IPS DF 4.7 (cell line): ENCODE results near the gene POLK.
"Not testable (repeated sequence)": the region's sequence is repeated elsewhere in the genome, so short reads cannot be mapped to it uniquely, and the experiment has no call there.

ENCODE experiments used
- DNase-seq: peaks from one replicate; pipeline ENCODE4 v3.0.0-alpha.2; 2013; ENCODE audit warnings: low spot score; ENCODE audit errors: extremely low read depth

POLK gene

DNA sequence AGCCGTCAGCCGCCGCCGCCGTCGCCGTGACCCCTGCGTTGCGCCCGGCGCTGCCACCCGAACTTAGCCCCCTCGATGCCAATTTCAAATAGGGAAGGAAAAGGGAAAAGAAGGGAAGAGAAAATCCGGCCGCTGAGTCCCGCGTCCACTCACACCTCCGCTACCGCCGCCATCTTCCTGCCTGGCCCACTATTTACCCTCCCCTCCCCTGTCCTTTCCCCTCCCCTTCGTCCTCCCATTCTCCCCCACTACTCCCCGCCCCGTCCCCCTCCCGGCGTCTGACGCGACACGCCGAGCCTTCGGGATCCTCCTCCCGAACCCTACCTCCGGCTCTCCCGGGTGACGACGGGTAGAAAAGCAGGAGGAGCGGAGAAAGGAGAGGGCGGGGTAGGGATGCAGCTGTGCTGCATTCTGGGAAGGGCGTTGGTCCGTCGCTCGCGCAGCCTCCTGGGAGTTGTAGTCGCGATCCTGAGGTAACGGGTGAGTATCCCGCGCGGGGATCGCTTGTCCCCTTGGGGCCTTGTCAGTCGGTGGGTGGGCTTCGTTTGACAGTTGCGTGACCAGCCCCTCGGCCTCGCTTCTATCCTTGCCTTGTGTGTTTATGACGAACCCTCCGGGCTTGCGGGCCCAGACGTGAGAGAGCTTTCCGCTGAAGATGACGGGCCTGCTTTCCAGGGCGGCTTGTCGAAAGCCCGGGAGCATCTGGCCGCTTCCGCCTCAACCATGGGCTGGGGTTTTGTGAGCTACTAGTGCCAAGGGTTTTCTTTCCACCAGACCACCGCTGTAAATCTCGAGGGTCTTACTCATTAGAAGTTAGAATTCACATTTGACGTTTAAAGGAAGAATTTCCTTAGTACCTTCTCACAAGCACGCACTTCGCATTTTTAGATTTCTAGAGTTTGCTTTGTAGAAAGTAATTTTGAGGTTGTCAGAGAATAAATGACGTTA lies at the start of gene POLK, which contains the start of gene CERT1:
Gene POLK (plus strand): TSS at position 457 of the 948 bp plus-strand sequence.
Gene CERT1 (minus strand): TSS at position 195 of the 948 bp plus-strand sequence. CDS start 422 bp downstream, outside the sequence.
- peak; percentile 95 for DNase-seq

DNA sequence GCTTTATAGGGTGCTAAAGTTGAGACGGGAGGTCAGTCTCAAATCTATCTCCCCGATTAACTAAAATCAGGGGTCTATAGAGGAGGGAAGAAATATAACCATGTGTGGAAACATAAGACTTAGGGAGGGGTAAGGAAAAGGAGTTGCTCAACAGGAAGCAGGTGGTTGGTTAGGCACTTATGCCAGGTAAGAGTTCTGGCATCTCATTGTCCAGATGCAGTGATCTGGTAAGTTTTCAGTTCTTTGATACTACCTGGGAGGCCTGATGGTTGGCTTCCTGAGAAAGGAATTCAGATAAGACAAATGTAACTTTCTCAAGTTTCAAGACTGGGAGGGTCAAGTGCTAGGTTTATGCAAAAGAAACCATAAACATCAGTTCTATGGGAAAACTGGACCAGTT lies 48.0 kb upstream of the POLK start:
- no peak for DNase-seq

DNA sequence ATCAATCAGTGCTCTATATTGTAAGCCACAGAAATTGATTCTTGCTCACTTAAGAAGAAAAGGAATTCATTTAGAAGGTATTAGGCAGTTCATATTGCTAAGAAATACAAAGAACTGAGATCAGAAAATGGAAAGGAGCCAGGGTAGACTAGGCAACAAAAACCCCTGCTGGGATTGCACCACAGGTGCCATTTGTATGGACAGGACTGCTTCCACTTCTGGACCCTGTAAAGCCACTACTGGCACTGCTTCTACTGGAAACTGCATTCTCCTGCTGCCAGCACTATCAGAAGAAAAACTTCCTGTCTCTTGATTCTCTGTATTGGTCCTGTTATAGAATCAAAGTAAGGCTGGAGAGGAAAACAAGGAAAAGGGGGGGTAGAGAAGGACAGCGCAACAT lies 46.2 kb upstream of the POLK start:
- DNase-seq, result no peak

DNA sequence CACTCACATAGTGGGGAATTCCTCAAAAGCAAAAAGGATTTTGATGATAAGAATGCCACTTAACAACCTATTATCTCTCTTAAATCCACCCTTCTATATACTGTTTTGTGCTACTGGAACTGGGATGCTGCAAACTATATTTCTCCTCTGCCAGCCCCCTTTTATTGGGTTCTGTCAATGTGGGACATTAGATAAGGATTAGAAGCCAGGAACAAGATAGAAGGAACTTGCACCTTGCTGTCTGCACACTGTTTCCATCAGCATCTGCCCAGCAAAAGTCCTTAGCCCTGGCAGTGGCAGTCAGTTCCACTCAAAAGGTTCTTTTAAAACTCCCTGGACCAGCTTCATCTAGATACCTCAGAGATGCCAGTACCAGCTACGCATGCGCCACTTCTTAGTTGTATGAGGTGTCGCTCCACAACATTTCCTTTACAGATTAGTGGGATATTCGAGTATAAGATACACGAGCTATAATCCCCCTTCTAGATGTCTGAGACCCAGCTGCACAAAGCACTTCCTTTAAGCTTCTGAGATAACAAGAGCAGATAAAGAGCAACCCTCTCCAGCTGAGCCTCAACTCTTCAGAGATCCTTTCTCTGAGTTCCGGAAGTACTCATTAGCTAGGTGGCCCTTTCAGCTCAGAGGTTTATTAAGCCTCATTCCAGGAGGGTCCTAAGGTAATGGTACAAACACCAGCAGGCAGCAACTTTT lies 45.5 kb upstream of the POLK start:
- no peak for DNase-seq

DNA sequence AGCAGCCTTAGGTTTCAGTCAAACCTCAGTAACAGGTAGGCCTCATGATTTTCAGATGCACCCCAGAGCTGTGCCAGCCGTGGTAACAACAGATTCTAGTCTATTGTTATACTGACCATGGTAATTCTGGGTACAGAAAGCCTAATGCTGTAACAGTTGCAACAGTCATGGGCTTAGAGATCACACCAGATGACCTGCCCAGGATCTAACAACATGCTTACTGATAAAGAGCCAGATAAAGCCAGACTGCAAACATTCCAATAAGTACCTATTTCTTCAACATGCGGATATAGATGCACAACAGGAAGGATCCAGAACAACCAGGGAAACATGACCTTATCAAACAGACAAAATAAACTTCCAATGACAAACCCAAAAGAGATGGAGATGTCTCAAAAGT lies 43.1 kb upstream of the POLK start:
- DNase-seq, result no peak

DNA sequence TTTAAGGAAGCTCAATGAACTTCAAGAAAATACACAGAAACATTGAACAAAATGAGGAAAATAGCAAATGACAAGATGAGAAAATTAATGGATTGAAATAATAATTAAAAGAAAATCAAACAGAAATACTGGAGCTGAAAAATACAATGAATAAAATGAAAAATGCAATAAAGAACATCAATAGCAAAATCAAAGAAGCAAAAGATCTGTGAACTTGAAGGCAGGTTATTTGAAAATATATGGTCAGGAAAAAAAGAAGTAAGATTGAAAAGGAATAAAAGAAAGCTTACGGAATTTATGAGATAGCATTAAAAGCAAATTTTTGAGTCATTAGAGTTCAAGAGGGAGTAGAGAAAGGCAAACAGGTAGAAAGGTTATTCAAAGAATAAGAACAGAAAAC lies 42.7 kb upstream of the POLK start:
- DNase-seq, result no peak

DNA sequence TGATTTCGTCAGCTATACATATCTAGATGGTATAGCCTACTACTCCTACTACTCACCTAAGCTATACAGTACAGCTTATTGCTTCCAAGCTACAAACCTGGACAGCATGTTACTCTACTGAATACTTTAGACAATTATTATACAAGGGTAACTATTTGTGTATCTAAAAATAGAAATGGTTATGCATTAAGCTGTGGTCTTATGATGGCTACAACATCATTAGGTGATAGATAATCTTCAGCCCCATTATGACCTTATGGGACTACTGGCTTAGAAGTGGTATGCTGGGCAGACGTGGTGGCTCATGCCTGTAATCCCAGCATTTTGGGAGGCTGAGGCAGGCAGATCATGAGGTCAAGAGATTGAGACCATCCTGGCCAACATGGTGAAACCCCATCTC lies 40.5 kb upstream of the POLK start:
- DNase-seq, result no peak

DNA sequence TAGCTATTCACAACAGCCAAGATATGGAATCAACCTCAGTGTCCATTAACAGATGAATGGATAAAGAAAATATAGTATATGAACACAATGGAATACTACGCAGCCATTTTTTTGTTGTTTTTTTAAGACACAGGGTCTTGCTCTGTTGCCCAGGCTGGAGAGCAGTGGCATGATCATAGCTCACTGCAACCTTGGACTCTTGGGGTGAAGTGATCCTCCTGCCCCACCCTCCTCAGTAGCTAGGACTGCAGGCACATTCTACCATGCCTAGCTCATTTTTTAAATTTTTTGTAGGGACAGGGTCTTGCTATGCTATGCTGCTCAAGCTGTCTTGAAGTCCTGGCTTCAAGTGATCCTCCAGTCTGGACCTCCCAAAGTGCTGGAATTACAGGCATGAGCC lies 38.7 kb upstream of the POLK start:
- no peak for DNase-seq

DNA sequence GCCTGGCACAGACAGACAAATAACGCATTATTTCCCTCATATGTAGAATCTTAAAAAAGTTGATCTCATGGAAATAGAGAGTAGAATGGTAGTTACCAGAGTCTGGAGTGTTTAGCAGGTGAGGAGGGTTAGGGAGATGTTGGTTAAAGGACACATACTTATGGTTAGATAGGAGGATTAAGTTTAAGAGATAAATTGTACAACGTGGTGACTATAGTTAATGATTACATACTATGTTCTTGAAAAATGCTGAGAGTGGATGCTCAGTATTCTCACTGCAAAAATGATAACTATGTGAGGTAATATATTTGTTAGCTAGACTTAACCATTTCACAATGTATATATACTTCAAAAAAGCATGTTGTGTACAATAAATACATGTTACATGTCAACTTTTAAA lies 38.2 kb upstream of the POLK start:
- no peak for DNase-seq

DNA sequence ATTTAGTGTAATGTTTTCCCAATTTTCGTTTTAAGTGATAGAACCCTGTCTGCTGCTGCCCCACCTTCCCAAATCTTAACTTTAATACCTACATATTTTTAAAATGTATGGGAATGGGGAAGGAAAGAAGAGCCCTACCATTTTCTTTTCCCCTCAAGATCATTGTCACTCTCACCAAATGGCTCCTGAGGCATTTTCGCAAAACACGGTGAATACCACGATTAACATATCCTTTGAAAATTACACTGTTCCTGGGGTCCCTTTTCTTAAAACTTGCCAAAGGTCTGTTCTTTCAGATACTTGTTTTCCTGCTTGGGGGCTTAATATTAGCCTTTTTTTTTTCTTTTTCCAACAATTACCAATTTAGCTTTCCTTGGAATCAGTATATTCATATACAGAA lies 36.3 kb upstream of the POLK start:
- no peak for DNase-seq

DNA sequence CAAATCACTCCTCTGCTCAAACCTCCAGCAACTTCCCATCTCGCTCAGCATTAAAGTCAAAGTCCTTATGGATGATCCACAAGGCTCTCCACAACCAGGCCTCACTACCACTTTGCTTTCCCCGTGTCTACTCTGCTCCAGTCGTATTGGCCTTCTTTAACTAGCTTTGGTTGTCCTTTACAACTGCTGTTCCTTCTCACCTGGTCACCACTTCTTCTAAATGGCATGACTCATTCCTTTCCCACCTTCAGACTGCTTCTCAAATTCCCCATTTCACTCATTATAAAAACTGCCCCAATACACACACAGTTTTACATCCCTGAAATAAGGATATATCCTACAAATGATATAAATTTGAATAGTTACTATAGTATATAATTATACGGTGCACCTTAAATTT lies 30.7 kb upstream of the POLK start:
- no peak for DNase-seq

DNA sequence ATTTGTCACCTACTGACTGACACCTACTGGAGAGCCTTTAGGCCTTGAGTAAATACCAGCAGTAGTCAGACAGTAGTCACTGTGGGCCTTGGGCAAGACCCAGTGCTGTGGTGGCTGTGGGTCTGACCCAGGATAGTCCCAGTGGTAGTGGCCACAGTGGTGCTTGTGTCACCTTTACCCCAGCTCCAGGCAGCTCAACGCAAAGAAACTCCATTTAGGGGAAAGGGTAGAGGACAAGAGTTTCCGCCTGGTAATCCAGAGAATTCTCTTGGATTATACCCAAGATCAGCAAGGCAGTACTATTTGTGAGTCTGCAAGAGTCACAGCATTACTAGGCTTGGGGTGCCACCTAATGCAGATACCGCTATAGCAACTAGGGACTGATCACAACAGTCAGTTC lies 29.2 kb upstream of the POLK start:
- DNase-seq, result no peak

DNA sequence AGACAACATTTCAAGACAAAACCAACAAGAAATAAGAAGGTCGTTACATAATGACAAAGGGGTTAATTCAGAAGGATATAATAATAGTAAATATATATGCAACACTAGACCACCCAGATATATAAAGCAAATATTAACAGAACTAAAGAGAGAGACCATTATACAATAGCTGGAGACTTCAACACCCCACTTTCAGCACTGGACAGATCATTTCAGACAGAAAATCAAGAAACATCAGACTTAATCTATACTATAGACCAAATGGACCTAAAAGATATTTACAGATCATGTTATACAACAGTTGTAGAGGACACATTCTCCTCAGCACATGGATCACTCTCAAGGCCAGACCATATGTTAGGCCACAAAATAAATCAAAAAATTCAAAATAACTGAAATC lies 27.1 kb upstream of the POLK start:
- DNase-seq, result no peak

DNA sequence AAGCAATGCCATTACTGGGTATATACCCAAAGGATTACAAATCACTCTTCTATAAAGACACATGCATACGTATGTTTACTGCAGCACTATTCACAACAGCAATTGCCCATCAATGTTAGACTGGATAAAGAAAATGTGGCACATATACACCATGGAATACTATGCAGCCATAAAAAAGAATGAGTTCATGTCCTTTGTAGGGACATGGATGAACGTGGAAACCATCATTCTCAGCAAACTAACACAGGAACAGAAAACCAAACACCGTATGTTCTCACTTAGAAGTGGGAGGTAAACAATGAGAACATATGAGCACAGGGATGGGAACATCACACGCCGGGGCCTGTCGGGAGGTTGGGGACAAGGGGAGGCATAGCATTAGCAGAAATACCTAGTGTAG lies 21.8 kb upstream of the POLK start:
- not testable (repeated sequence) for DNase-seq

DNA sequence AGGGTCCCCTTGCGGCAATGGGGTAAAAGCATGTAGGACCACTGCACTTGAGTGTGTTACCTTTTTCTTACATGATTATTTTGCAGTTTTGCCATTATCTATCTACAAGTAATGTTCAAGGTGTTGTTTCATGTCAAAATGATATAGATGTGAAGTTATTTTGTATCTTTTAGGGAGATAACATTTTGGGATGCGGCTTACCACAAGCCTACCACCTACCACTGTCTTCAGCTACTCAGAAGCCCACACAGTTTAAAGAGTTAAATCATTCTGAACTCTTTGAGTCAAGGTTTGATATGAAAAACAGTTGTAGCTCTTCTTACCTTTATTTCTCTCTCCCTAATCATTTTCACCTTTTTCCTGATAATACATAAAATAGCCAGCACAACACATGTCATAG lies 20.1 kb upstream of the POLK start:
- no peak for DNase-seq

DNA sequence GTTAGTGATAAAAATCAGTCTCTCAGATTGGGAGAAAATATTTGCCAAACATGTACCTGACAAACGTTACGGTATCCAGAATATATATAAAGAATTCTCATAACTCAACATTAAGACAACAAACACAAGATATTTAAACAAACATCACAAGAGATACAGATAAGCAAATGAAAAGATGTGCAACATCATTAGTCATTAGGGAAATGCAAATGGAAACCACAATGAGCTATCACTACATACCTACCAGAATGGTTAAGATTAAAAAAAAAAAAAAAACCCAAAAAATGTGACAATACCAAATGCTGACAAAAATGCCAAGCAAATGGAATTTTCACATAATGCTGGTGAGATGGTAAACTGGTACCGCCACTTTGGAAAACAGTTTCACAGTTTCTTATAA lies 15.7 kb upstream of the POLK start:
- no peak for DNase-seq

DNA sequence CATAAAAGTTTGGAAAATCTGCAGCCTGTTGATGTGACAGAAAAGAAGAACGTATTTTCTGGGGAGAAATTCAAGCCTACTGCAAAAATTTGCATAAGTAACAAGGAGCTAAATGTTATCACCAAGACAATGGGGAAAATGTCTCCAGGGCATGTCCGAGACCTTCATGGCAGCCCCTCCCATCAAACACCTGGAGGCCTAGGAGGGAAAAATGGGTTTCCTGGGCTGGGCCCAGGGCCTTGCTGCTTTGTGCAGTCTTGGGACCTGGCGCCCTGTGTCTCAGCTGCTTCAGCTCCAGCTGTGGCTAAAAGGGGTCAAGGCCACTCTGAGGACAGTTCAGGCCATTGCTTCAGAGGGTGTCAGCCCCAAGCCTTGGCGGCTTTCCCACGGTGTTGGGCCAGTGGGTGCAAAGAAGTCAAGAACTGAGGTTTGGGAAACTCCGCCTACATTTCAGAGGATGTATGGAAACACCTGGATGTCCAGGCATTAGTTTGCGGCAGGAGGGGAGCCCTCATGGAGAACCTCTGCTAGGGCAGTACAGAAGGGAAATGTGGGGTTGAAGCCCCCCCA lies 13.4 kb upstream of the POLK start:
- no peak for DNase-seq

DNA sequence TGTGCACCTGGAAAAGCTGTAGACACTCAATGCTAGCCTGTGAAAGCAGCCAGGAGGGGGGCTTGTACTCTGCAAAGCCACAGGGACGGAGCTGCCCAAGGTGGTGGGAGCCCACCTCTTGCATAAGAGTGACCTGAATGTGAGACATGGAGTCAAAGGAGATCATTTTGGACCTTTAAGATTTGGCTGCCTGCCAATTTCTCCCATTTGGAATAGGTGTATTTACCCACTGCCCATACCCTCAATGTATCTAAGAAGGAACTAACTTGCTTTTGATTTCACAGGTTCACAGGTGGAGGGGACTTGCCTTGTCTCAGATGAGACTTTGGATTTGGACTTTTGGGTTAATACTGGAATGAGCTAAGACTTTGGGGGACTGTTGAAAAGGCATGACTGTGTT lies 12.8 kb upstream of the POLK start:
- not testable (repeated sequence) for DNase-seq

DNA sequence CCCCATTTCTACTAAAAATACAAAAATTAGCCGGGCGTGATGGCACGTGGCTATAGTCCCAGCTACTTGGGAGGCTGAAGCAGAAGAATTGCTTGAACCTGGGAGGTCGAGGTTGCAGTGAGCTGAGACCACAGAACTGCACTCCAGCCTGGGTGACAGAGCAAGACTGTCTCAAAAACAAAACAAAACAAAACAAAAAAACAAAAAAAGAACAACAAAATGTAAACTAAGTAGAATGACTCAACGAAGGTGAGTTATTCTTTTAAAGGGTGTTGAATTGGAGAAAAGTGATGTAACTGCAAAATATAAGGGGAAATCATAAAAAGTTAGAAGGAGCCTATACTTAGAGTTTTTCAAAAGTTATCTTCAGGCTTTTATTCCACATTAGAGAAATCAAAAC lies 6.6 kb upstream of the POLK start:
- not testable (repeated sequence) for DNase-seq

DNA sequence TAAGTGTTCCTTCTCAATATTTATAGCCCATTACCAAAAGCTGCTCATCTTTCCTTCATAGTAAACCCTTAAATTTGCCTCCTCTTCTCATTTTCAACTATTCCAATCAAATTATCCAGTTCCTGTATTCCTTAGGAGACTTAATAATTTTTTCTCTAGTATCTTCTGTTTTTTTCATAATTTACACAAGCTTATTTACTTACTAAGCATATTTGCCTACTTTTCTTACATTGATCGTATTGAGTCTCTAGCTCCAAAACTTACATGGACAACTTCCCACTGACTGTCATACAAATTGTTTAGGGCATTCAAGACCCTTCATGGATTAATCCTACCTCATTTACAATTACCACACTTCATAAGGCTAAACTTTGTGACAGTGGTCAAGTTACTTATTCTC lies 3.9 kb upstream of the POLK start:
- DNase-seq, result no peak

DNA sequence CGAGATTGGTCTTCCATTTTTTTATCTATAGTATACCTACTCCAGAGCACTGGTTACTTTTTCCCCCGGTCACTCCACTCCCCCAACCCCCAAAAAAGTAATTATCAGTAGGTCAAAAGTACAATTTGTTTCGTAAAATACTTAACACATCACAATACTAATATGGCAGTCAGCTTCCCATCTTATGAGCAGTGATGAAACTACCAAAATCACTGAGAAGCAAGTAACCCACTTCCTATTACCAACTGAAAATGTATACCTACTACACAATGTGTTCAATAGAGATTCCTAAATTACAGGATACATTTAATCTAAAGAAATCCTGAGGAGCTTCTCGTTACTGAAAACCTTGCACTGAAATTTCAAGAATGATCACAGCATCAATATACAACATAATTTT lies 2.1 kb upstream of the POLK start:
- no peak for DNase-seq

DNA sequence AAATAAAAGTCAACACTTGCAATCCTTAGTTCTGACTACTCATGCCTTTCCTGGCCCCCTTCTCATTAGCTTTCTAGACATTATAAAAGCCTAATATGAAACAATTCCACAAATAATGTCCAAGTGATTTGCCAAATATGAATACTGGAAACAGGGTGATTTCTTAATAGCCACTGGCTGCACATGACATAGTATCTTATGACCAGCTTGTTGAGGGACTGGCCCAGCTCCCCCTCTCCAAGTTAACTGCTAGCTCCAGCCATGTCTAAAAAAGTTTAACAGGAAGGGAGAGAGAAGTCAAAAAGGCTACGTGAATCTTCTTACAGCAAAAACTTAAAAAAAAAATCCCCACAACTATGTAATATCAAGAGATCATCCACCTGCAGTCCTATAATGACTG lies 1.7 kb upstream of the POLK start:
- no peak for DNase-seq
